ENCODE data around the gene FAT4.
A peak's percentile ranks its signal among the peaks of the same experiment; 100 is the strongest.

The FAT4 gene

GRCh38 chr4:125277790-125278189 lies 37.0 kb upstream of the FAT4 start:
- DNase-seq (ENCODE audit: low spot score): no peak
- in situ Hi-C loops (cut with MboI; ENCODE audit: low pct_unique_long_range_greater_than_20kb, low sequenced_read_pairs, unreplicated experiment): loop anchor here (25.0 kb wide), 1 partner anchor 940 kb away; no protein-coding TSS in a partner anchor
- no peak for TF ChIP-seq CTCF (IDR thresholded peaks at IDR 0.05; ENCODE audit: extremely low read depth, insufficient read depth, missing control alignments)

GRCh38 chr4:125280892-125281403 lies 33.8 kb upstream of the FAT4 start:
- in situ Hi-C loops (cut with MboI; ENCODE audit: low pct_unique_long_range_greater_than_20kb, low sequenced_read_pairs, unreplicated experiment): loop anchor here (25.0 kb wide), 1 partner anchor 944 kb away; no protein-coding TSS in a partner anchor
- DNase-seq (ENCODE audit: low spot score): no peak
- TF ChIP-seq CTCF (IDR thresholded peaks at IDR 0.05; ENCODE audit: extremely low read depth, insufficient read depth, missing control alignments): no peak

- peak; percentile 50 for TF ChIP-seq CTCF (IDR thresholded peaks at IDR 0.05; ENCODE audit: extremely low read depth, insufficient read depth, missing control alignments)
- DNase-seq (ENCODE audit: low spot score): peak; percentile 17
- in situ Hi-C loops (cut with MboI; ENCODE audit: low pct_unique_long_range_greater_than_20kb, low sequenced_read_pairs, unreplicated experiment): loop anchor here (25.0 kb wide), 1 partner anchor 946 kb away; no protein-coding TSS in a partner anchor
Measured at GRCh38 chr4:125283707-125284279, 31.0 kb upstream of the FAT4 start.

GRCh38 chr4:125297116-125297515 lies 17.6 kb upstream of the FAT4 start:
- in situ Hi-C loops (cut with MboI; ENCODE audit: low pct_unique_long_range_greater_than_20kb, low sequenced_read_pairs, unreplicated experiment): loop anchor here (25.0 kb wide), 1 partner anchor 960 kb away; no protein-coding TSS in a partner anchor
- no peak for DNase-seq (ENCODE audit: low spot score)
- TF ChIP-seq CTCF (IDR thresholded peaks at IDR 0.05; ENCODE audit: extremely low read depth, insufficient read depth, missing control alignments): no peak

GRCh38 chr4:125303058-125303457 lies 11.7 kb upstream of the FAT4 start:
- no peak for TF ChIP-seq CTCF (IDR thresholded peaks at IDR 0.05; ENCODE audit: extremely low read depth, insufficient read depth, missing control alignments)
- in situ Hi-C loops (cut with MboI; ENCODE audit: low pct_unique_long_range_greater_than_20kb, low sequenced_read_pairs, unreplicated experiment): no loop called here
- no peak for DNase-seq (ENCODE audit: low spot score)

GRCh38 chr4:125303821-125304220 lies 10.9 kb upstream of the FAT4 start:
- DNase-seq (ENCODE audit: low spot score): no peak
- in situ Hi-C loops (cut with MboI; ENCODE audit: low pct_unique_long_range_greater_than_20kb, low sequenced_read_pairs, unreplicated experiment): no loop called here
- no peak for TF ChIP-seq CTCF (IDR thresholded peaks at IDR 0.05; ENCODE audit: extremely low read depth, insufficient read depth, missing control alignments)
